Ectodermal cell (in vitro differentiated cells): ENCODE data around the gene CEACAM6.
"Not testable (repeated sequence)": the region's sequence is repeated elsewhere in the genome, so short reads cannot be mapped to it uniquely, and the experiment has no call there.

ENCODE experiments used
- H3K27ac ChIP-seq: 2 replicates; pipeline ENCODE4 v1.7.0; 2013; ENCODE audit warnings: mild to moderate bottlenecking, low read depth, low read length; ENCODE audit not compliant: insufficient read depth, poor library complexity, severe bottlenecking
- H3K27me3 ChIP-seq: 2 replicates; pipeline ENCODE4 v1.7.0; 2013; ENCODE audit warnings: mild to moderate bottlenecking, low read length; ENCODE audit not compliant: insufficient read depth, control insufficient read depth, poor library complexity, severe bottlenecking
- H3K36me3 ChIP-seq: one replicate; pipeline ENCODE4 v1.7.0; 2013; ENCODE audit warnings: low read length; ENCODE audit not compliant: control insufficient read depth, insufficient read depth
- H3K4me1 ChIP-seq: one replicate; pipeline ENCODE4 v1.7.0; 2013; ENCODE audit warnings: low read length; ENCODE audit not compliant: control insufficient read depth, insufficient read depth
- H3K4me3 ChIP-seq: 2 replicates; pipeline ENCODE4 v1.7.0; 2013; ENCODE audit warnings: low read depth, low read length, control low read depth; ENCODE audit not compliant: insufficient read depth
- H3K9me3 ChIP-seq: 2 replicates; pipeline ENCODE4 v1.7.0; 2013; ENCODE audit warnings: mild to moderate bottlenecking, low read length, moderate library complexity; ENCODE audit not compliant: control insufficient read depth
- WGBS, 2 experiments: methylation state at CpG; one replicate each; pipeline ENCODE4 v1.1.7; 2013; ENCODE audit warnings: missing lambda C conversion rate in 2 of 2; 5-methylcytosine and 5-hydroxymethylcytosine counted together

CEACAM6 gene

GRCh38 chr19:41745756-41746155 is 9.6 kb upstream of the CEACAM6 start:
- Histone ChIP-seq H3K36me3 (no peaks in the 10 kb centered on the region), H3K4me3 (no peak overlapping the region), H3K27ac (no peak overlapping the region), H3K9me3 (no peaks in the 10 kb centered on the region), H3K27me3 (peaks cover 30% of the 10 kb centered on the region), H3K4me1 (no peaks in the 10 kb centered on the region)
- WGBS, 2 experiments, result 85 to 99% methylated on average over 5 of the region's 5 CpGs

- no peaks in the 10 kb centered on the region for H3K9me3 ChIP-seq
- H3K27me3 ChIP-seq, result peaks cover 33% of the 10 kb centered on the region
- no peaks in the 10 kb centered on the region for H3K4me1 ChIP-seq
- WGBS, 2 experiments, result 22 to 27% methylated on average over 11 of the region's 11 CpGs
- no peak overlapping the region for H3K4me3 ChIP-seq
- no peaks in the 10 kb centered on the region for H3K36me3 ChIP-seq
- no peak overlapping the region for H3K27ac ChIP-seq
Measured at GRCh38 chr19:41746593-41747227, 8.6 kb upstream of the CEACAM6 start.

- Histone ChIP-seq H3K36me3 (no peaks in the 10 kb centered on the region), H3K27me3 (peaks cover 33% of the 10 kb centered on the region), H3K4me3 (no peak overlapping the region), H3K9me3 (no peaks in the 10 kb centered on the region), H3K27ac (no peak overlapping the region), H3K4me1 (no peaks in the 10 kb centered on the region)
- 65 to 71% methylated on average over 3 of the region's 3 CpGs for WGBS, 2 experiments
Measured at GRCh38 chr19:41748012-41748411, 7.3 kb upstream of the CEACAM6 start.

DNA sequence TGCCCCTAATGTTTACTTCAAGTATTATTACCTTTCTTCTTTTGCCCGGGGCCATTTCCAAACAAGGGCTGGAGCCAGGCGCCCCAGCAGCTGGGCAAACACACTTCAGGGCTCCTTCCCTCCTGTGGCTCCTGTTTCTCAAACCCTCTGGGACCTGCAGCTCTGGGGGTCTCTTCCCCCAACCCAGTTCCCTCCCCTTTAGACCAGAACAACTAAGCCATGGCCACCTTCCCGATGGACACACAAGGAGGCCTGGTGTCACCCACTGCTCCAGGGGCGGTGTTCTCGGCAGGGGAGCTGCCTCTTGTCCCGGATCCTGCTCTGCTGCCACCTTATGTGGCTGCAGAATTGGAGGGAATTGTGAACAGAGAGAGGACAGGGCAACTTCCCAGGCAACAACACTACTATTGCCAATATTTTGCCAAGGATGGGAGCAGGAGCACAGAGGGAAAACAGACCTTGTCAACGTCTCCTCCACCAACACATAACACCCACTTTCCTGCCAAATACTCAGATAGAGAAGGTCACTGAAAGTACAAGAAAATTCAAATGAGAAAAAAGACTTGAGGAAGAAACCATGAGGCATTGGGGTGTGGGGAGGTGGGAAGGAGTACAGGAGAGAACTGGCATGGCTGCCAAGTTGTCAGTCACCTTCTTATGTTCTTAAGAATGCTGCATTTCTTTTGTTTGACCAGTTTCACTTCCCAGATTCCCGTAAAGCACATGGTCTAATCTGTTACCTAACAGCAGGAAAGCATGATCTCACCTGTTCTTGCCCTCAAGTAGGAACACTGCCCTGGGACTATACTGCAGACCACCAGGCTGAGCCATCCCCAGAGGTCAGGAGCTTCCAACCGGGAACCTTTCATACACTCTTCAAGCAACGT is 4.8 kb upstream of the CEACAM6 start:
- H3K27me3 ChIP-seq, result peaks cover 33% of the 10 kb centered on the region
- H3K27ac ChIP-seq, H3K4me1 ChIP-seq, H3K4me3 ChIP-seq, H3K36me3 ChIP-seq, H3K9me3 ChIP-seq: not testable (repeated sequence)
- 66 to 77% methylated on average over 3 to 6 of the region's 10 CpGs for WGBS, 2 experiments

- no peaks in the 10 kb centered on the region for H3K36me3 ChIP-seq
- H3K27ac ChIP-seq, result no peak overlapping the region
- H3K4me3 ChIP-seq, result no peak overlapping the region
- WGBS, 2 experiments, result 10 to 13% methylated on average over 12 of the region's 12 CpGs
- H3K27me3 ChIP-seq, result peaks cover 12% of the 10 kb centered on the region
- H3K4me1 ChIP-seq, result no peaks in the 10 kb centered on the region
- no peaks in the 10 kb centered on the region for H3K9me3 ChIP-seq
Measured at GRCh38 chr19:41753159-41753558, 2.2 kb upstream of the CEACAM6 start.

GRCh38 chr19:41753936-41754529 is 1.3 kb upstream of the CEACAM6 start:
- no peaks in the 10 kb centered on the region for H3K4me1 ChIP-seq
- no peaks in the 10 kb centered on the region for H3K9me3 ChIP-seq
- H3K4me3 ChIP-seq, result no peak overlapping the region
- H3K36me3 ChIP-seq, result no peaks in the 10 kb centered on the region
- no peak overlapping the region for H3K27ac ChIP-seq
- H3K27me3 ChIP-seq, result peaks cover 5% of the 10 kb centered on the region
- WGBS, 2 experiments, result 8 to 9% methylated on average over 2 of the region's 4 CpGs

DNA sequence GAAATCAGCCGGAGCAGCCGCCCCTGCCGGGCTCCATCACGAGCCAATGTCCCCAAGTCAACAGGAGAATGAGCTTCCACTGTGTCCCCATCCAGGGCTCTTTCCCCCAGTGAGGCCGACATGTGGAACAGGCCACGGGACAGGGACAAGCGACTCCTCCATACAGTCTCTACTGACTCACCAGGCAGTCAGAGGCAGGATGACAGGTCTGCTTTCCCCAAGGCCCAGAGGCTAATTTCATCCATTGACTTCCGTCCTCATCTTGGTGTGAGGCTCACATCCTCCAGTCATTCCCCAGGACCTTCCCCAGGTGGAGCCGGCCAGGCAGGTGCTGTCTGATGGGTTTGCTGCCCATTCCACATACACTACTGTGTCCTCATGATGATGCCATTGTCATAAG is 3.5 kb downstream of the CEACAM6 start:
- H3K4me3 ChIP-seq, result no peak overlapping the region
- H3K36me3 ChIP-seq, result no peaks in the 10 kb centered on the region
- 77 to 82% methylated on average over 9 of the region's 9 CpGs for WGBS, 2 experiments
- peaks cover 24% of the 10 kb centered on the region for H3K27me3 ChIP-seq
- H3K27ac ChIP-seq, result no peak overlapping the region
- no peaks in the 10 kb centered on the region for H3K4me1 ChIP-seq
- H3K9me3 ChIP-seq, result no peaks in the 10 kb centered on the region

DNA sequence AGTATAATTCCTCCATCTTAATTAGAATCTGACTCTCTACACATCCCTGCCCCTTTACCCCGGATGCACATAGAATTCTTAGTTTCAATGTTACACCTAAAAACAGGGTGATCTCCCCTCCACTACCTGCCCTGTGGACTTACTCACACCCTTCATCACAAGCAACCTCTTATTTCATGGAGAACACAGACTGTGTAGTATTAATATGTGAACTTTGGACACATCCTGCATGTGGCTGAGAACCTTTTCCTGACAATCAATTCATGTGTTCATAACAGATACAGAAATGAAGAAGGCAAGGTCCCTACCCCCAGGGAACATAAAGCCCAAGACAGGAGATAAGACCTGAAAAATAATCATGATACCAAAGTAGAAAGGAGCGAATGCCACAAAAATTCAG is 11.8 kb downstream of the CEACAM6 start:
- Histone ChIP-seq H3K4me3 (no peak overlapping the region), H3K4me1 (no peaks in the 10 kb centered on the region), H3K9me3 (no peaks in the 10 kb centered on the region), H3K27ac (no peak overlapping the region), H3K27me3 (peaks cover 16% of the 10 kb centered on the region), H3K36me3 (no peaks in the 10 kb centered on the region)
- 88 to 95% methylated on average over 2 of the region's 2 CpGs for WGBS, 2 experiments

DNA sequence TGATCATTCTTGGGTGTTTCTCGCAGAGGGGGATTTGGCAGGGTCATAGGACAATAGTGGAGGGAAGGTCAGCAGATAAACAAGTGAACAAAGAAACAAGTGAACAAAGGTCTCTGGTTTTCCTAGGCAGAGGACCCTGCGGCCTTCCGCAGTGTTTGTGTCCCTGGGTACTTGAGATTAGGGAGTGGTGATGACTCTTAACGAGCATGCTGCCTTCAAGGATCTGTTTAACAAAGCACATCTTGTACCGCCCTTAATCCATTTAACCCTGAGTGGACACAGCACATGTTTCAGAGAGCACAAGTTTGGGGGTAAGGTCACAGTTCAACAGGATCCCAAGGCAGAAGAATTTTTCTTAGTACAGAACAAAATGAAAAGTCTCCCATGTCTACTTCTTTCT is 12.8 kb downstream of the CEACAM6 start:
- not testable (repeated sequence) for H3K27me3 ChIP-seq, H3K9me3 ChIP-seq, H3K4me1 ChIP-seq, H3K36me3 ChIP-seq, H3K4me3 ChIP-seq, H3K27ac ChIP-seq
- WGBS, 2 experiments, result 54 to 64% methylated on average over 2 to 4 of the region's 5 CpGs

- Histone ChIP-seq H3K27ac (no peak overlapping the region), H3K4me3 (no peak overlapping the region)
Measured at GRCh38 chr19:41769608-41770007, 14.3 kb downstream of the CEACAM6 start.

More at GRCh38 chr19:41769608-41770007, 14.3 kb downstream of the CEACAM6 start:
- Histone ChIP-seq H3K27me3 (no peaks in the 10 kb centered on the region), H3K36me3 (no peaks in the 10 kb centered on the region), H3K4me1 (no peaks in the 10 kb centered on the region), H3K9me3 (no peaks in the 10 kb centered on the region)
- WGBS, 2 experiments, result 83 to 100% methylated on average over 1 of the region's 4 CpGs
